ENCODE results near the gene GABRR1.
"Not testable (repeated sequence)": the region's sequence is repeated elsewhere in the genome, so short reads cannot be mapped to it uniquely, and the experiment has no call there.

Gene GABRR1

DNA sequence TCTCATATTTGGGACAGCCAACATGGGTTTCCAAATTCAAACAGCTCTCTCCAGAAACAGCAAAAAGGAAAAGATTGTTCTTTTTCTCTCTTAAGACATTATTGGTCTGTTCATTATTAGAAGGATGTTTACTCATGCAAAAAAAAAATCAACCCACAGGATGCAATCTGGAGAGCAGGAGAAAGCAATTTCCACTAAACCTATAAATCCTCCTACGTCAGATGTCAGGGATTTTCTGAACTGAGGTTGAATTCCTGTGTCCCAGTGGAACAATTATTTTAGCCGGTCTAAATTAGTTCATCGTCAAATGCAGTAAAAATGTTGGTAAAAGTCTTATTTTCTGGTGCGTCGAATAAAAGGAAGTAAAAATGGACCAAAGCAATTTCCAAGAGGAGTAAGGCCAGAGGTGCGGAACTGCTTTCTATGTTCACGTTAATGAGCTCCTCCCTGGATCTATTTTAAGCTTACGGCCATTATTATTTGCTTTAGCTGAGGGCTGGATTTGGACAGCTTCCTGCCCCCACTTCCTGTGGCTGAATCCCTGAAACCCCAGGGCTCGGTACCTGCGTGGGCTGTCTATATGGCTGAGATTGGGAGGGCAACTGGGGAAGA is at the start of gene GABRR1:
TSS of gene GABRR1 (minus strand) at position 60 of the 612 bp plus-strand sequence. CDS start at position 24, 36 bp downstream.
- DNase-seq = peak in 1 of 3 experiments; percentile 13

DNA sequence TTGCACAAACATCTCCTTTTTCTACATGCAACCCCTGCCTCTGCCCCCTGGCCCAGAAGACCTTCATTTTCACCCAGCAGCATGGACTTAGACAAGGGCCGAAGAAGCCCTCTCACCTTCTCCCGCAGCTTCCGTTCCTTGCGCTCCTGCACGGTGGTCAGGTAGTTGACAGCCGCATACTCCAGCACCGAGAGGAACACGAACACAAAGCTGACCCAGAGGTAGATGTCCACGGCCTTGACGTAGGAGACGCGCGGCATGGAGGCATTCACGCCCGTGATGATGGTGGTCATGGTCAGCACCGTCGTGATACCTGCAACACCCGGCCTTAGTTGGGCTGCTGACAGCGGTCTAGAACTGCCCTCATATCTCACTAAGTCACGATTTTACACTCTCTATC is 47.1 kb upstream of the GABRR1 start:
- DNase-seq = no peak

DNA sequence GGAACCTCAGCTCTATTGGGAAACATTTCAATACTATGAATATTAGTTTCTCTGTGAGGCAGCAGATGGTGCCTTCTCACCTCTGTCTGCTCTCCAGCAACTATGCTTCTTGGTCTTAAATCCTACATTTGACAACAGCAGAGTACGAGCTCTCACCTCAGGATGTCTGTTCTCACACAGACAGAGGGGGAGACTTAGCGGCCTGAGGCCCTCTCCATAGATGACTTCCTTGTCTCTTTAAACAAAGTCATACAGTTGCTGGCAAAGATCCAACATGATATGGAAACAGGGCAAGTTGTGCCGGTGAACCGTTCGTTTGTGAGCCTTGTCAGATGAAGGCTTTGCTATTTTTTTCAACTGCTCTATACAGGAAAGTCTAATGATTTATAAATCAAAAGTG is 43.7 kb upstream of the GABRR1 start:
- DNase-seq = peak; percentile 3 to 57 (median 8)

DNA sequence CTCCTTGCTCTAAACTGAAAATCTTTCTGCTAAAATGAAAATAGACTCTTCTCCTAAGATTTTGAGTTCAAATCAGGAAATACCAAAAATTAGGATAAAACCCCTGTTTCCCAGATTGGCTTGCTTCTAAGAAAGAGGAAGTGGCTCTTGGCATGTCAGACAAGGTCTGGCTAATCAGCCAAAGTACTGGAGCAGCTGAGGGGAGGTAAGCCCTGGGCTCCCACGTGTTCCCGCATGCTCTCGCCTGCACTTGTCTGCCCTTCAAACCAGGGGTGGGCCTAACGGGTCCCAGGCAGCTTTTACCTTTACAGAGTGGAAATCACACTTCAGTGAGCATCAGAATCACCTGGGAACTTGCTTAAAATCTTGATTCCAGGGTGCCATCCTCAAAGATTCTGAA is 43.2 kb upstream of the GABRR1 start:
- peak in 1 of 3 experiments; percentile 8 for DNase-seq

DNA sequence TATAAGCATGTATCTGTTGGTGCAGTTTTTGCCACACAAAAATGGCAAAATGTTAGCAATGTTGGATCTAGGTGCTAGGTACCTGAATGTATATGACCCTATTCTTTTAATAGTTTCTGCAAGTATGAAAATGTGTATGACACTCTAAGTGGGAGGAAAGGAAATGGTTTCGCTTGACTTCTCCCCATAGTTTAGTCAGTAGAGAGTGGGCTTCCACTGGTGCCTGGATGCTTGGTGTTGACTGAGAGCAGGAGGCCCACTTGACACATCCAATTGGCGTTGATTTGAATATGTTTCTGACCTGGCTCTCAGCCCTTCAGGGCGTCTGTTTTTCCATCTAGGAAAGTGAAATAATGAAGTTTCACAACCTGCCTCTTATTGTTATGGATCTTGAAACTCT is 41.8 kb upstream of the GABRR1 start:
- no peak for DNase-seq

DNA sequence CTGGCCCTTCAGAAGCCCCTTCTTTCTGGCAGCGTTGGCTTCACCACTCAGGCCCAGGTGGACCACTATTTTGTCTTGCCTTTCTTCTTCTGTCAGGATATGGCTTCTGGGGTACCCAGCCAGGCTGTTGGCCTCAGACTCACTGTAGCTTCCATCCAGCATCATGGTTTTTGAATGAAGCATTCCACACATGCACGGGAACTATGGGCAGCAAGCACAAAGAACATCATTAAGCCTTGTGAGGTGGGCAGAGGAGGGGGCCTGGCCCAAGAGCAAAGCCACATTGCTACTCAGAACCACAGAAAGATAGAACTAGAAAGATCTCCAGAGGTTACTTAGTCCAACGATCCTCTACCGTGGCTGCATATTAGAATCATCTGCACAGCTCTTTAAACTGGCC is 40.6 kb upstream of the GABRR1 start:
- no peak for DNase-seq

DNA sequence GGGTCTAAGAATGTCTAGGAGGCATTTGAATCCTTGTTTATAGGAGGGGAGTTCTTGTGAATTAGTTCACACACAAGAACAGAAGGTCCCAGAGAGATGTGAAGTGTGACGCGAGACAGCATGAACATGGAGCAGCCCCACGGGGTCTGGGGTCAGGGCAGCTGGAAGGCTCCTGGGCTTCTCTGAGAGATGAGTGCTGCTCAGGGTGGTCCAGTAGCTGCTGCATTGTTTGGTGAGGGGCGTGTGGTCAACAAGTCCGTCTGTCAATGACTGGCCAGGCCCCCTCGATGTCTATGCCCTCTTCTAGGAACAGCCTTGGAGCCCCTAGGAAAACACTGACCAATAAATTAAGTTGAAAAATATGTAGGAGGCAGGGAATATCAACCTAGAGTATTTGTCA is 40.2 kb upstream of the GABRR1 start:
- DNase-seq = no peak

DNA sequence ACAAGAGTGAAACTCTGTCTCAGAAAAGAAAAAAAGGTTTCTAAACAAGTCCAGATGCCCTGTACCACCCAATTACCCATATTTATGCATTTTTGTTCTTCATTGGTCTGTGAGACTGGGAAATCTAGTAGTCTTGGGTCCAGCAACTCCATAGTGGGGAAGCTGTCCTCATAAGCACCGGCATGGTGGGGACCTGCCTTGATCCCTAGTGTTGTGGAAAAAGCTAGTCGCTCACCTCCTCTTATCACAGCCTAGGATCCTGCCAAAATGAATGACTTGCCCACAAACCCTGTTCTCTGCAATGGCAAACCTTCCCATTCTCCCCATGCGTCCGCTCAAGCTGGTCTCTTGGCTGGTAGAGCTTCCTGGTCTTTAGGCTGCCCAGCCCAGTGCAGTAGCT is 38.3 kb upstream of the GABRR1 start:
- DNase-seq = no peak

DNA sequence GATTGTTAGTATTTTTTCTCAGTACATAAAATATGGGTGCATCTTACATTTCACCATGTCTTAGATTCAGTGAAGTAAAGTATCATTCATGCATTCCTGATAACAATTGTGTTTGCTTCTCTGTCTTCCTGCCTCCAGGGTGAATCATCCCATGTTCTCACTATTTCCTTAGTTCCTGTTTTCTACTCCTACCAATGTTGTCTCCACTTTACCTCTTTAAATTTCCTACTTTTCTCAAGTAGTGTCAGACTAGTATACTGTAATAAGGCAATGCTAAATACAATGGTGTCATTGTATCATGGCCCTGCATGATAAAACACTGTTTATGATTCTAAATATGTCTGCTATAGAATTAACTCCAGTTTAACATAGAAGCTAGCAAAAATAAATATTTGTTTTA is 37.4 kb upstream of the GABRR1 start:
- DNase-seq = no peak

DNA sequence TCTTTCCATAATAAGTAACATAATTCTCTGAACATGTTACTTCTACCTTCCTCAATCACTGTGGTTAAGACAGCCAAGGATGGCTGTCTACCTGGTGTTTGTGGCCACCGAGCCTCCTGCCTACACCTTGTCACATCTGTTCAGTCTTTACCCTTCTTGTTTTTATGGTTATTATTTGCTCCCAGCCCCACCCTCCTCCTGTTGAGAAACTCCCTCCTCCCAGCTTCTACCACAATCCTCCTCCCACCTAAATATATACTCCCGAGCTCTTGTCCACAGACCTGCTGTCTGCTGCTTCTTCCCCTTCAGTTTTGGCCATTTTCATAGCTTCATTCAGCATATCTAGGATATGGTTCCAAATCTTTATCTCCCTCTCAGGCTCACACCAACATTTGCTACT is 35.7 kb upstream of the GABRR1 start:
- no peak for DNase-seq

DNA sequence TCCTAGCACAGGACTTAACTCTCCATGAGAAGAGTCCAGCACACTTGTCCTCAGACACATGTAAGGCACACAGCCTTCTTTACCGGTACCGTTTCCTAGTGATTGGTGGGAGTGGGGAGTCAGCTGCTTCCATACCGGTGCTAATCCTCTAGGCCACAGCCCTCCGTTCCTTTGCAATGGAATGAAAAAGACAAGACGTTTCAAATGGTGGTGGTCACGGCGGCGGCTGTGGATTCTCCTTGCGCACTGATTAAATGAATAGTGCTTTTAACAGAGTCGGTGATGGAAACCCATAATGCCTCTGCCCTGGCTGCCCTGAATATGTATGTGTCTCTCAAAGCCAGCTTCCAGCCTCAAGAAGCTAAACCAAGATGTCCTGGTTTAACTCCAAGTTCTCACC is 34.8 kb upstream of the GABRR1 start:
- no peak for DNase-seq

DNA sequence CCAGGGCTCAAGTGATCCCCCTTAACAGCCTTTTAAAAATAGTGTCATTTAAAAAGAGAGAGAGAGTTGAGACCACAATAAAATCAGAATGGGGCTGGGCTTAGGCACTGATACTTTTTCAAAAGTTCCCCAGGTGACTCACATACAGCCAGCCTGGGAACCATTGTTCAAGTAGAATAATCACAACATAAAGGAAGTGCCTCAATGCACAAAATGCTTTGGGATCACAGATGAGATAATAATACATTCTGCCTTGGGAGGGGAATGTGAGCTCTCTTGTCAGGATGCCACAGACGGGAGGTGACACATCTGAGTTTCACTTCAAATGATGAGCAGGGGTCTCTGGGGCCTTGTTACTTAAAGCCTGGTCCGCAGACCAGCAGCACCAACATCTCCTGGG is 34.0 kb upstream of the GABRR1 start:
- no peak for DNase-seq

DNA sequence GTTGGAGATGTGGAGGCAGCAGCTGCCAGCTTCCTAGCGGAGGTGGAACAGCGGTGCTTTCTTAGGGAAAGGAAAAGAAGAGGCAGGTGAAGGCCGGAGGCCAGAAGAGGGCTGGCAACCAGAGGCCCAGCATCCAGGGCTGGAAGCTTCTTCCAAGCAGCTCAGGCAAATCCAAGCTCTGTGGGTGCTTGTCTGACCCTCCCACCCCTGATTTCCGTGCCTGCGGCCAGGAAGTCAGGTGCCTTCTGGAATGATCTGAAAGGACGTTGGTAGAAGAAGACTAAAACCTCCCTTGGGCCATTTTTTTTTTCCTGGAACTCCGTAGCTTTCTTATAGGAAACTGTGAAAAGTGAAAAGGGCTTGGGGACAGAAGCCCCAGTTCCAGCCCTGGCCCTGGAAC is 33.1 kb upstream of the GABRR1 start:
- no peak for DNase-seq

DNA sequence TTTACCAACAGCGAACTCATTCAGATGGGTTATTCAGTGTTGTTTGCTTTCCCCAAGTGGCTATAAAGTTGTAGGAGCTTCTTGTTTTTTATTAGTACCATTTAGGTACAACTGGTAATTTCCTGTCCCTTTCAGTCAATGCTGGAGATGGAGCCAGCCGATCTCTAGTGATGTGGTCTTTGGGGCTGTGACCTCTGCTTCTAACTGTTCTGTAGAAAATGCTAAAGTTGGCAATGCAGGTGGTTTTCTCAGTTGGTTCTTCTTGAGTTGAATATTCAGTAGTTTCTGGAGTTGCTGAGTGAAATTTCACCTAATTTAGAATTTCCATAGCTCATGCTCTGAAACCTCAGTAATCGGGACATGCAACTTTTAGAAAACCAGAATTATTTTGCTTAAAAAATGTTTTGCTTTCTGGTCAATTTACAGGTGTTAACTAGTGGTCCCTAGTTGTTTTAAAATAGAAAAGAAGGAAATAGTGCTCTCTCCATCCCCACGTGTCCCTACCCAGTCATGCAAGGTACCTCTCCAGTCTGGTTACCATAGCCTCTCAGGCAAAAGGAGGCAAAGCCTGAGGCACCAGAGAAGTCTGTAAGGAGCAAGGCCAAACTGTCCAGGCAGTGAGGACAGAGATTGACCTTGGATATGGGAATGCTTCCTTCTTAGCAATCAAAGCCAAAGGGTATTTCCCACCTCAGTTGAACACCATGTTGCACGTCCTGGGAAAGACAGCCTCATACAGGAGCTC is 27.3 kb upstream of the GABRR1 start:
- no peak for DNase-seq

DNA sequence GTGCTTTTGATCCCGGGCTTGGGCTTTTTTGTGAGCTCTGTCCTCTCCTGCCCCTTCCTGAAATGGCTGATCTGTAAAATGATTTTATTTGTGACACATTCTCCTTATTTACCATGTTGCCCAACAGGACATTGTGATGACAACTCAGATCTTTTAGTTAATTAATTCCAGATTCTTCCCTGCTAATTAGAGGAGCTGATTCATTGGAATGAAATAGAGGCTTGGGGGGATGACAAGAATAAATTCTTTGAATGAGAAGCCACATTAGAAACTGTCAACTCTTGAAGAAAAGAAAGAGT is 26.1 kb upstream of the GABRR1 start:
- no peak for DNase-seq

DNA sequence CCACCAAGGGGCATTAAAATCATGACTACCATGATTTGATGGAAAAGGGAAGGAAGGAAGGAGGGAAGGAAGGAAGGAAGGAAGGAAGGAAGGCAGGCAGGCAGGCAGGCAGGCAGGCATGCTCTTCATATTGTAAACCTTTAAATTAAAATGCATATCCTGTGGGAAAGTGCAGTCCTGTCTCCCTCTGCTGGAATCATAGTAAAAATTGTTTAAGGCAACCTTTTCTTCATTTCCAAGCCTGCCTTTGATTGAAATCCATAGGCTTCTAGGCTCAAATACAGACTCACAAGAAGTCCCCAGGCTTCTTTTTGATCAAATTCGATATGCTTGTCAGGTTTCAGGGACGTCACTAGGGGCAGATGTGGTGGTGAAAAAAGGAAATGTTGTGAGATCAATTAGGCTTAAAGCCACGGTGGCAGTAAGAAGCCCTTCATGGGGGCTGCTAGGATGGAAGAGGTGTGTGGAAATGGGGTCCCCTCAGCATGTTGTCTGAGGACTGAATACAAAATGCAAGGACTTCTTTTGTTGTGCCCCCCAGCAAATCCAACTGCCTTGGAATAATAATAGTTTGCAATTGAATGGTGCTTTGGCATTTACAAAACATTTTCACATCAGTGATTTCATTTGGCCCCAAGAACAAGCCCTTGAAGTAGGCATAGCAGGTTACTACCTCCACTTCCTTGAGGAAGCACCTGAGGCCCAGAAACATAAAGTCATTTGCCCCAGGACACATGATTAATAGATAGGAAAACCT is 25.6 kb upstream of the GABRR1 start:
- DNase-seq = peak; percentile 36 to 75 (median 40)

DNA sequence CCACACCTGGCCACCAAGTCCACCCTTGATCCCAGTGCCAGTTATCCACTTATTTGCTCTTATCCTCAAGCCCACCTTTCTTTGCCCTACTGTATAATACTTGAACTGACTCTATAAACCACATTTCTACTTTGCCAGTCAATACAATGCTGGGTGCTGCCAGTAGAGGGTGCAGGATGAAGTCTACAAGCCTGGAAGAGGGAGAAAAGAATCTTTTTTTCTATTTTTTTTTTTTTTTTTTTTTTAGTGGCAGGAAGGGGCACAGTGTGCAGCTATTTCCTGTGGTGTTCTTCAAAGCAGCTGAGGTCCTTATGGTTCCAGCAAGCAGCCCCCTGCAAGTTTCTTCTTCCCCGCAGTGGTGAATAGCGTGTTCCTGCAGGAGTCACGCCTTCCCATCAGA is 22.2 kb upstream of the GABRR1 start:
- peak in 1 of 3 experiments; percentile 9 for DNase-seq

DNA sequence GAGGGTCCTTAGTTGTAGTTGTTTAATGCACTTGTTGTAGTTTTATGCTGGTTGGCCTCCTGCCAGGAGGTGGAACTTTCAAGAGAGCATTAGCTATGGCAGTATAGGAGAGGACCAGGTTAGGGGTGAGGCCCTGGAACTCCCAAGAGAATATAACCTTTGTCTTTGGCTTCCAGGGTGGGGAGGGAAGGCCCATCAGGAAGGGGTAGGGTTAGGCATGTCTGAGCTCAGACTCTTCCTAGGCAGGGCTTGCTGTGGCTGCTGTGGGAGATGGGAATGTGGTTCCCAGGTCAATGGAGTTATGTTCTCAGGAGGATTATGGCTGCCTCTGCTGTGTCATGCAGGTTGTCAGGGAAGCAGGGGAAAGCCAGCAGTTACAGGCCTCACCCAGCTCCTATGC is 20.0 kb upstream of the GABRR1 start:
- no peak for DNase-seq

DNA sequence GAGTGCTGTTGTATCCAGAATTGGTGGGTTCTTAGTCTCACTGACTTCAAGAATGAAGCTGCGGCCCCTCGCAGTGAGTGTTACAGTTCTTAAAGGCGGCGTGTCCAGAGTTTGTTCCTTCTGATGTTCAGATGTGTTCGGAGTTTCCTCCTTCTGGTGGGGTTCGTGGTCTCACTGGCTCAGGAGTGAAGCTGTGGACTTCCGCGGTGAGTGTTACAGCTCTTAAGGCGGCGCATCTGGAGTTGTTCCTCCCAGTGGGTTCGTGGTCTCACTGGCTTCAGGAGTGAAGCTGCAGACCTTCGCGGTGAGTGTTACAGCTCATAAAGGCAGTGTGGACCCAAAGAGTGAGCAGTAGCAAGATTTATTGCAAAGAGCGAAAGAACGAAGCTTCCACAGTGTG is 16.4 kb upstream of the GABRR1 start:
- not testable (repeated sequence) for DNase-seq

DNA sequence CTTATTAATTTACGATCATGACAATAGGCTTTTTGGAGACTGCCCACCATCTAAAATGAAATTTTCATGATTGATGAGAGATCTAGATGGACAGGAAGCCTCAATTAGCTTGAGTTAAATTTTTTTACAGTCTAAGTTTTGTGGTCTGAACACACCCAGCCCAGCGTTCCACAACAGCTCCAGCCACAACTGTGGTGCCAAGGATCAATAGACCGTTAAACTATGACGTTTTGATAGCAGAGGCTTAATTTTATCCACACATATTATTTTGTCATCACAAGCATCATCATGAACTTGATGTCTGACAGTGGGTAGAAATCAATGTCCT is 5.5 kb upstream of the GABRR1 start:
- DNase-seq = no peak

DNA sequence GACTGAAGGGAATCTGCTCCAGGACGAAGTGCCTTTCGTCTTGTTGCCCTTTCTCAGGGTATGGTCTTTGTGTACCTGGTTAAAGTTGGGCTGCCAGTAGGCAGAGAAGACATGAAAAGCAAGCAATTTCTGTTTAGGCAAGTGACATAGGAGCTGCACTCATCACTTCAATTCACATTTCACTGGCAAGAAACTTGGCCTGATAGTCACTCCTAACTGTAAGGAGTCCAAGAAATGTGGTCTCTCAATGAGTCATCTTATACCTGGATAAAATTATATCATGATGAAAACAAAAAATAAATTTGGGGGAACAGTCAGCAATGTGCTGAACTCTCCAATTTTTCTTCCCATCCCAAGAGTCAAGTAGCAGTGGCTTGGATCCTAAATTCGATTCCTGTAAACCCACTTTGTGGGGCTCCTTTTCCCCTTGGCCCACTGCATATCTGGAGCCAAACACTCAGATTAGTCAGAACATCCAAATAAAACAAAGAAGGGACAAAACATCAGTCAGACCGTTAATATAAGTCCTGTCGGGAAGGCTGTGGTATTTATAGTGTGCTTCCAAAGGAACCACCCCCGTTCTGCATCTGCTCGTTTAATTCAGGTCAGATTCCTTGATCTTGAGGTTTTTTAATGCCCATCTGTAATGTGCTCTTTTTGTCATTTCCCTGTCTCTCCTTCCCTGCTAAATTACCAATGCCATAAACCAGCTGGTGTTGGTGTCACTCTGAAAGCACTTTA is 5.0 kb upstream of the GABRR1 start:
- peak in 2 of 3 experiments; percentile 22 to 63 for DNase-seq

DNA sequence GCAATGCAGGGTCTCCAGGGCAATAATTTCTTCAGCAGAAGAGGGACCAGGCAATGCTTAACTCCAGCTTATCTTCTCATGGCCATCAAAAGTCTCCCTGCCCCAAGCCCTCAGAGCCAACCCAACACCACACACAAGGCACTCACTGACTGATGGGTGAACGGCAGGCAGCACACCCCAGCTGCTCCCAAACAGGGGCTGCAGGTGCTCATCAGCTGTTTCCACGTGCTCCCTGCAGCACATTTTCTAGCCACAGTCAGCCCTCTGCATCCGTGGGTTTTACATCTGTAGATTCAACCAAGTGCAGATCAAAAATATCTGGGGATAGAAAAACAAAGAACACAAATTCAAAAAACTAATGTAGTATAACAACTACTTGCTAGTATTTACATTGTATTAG is 4.0 kb upstream of the GABRR1 start:
- no peak for DNase-seq

DNA sequence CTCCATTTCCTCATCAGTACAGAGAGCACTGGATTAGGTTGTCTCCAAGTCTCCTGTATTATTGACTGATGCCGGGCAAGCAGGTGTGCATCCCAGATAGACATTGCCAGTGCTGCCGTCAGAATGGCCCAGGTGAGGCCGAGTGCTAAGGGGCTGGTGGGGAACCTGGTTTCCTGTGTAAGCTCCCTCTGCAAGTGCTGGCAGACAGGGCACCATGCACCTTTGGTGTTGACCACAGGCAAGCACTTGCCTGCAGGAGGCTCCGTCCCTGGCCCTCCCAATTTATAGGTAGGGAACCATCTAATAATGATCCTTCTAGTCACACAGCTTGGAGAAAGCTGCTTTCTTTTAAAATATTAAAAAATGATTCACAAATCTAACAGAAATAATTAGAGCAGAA is 747 bp downstream of the GABRR1 start:
- DNase-seq = no peak

DNA sequence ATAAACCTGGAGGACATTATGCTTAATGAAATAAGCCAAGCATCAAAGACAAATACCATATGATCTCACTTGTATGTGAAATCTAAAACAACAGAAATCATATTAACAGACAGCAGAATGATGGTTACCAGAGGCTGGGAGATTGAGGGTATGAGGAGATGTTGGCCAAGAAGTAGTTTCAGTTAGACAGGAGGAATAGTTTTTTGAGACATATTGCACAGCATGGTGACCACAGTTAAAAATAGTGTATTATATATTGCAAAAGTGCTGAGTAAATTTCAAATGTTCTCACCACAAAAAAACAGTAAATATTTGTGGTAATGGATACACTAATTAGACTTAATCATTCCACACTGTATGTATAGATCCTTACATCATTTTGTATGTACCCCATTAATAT is 1.8 kb downstream of the GABRR1 start:
- no peak for DNase-seq
